Tibial nerve (tissue), 4 donors: ENCODE data around the gene HLA-E. TPM values are rescaled to one million over a fixed set of nuclear protein-coding genes. Genes with fewer than 3 reads are reported as not detected.
A peak's percentile ranks its signal among the peaks of the same experiment; 100 is the strongest.
"Not testable (repeated sequence)": the region's sequence is repeated elsewhere in the genome, so short reads cannot be mapped to it uniquely, and the experiment has no call there.

Source experiments
- DNase-seq, 2 donors: peaks; one replicate each; pipeline ENCODE4 v3.0.0-alpha.2; 2019; ENCODE audit warnings: low spot score in 2 of 2
- H3K27ac ChIP-seq, 4 donors: fragments of 200-600 bp; sonication (generic) in 3 of 4; one replicate each; pipeline ENCODE4 v1.5.1; 2017 to 2019; ENCODE audit warnings: mild to moderate bottlenecking in 1 of 4
- H3K27me3 ChIP-seq, 2 donors: fragments of 200-600 bp; sonication (generic) in 1 of 2; one replicate each; pipeline versions ENCODE4 v1.5.1 to v1.6.0; 2017 to 2019
- H3K36me3 ChIP-seq, 3 donors: fragments of 200-600 bp; sonication (generic); one replicate each; pipeline ENCODE4 v1.5.1; 2018 to 2019
- H3K4me1 ChIP-seq, 4 donors: fragments of 200-600 bp; sonication (generic) in 3 of 4; one replicate each; pipeline ENCODE4 v1.5.1; 2017 to 2019
- H3K4me3 ChIP-seq, 4 donors: fragments of 200-600 bp; sonication (generic) in 3 of 4; one replicate each; pipeline ENCODE4 v1.5.1; 2017 to 2019; ENCODE audit warnings: mild to moderate bottlenecking in 1 of 4, moderate library complexity in 1 of 4
- H3K9me3 ChIP-seq, 4 donors: fragments of 200-600 bp; sonication (generic) in 3 of 4; one replicate each; pipeline ENCODE4 v1.5.1; 2017 to 2019
- CTCF ChIP-seq, 5 experiments: fragments of 200-600 bp in 3 of 5; fragments of 450-650 bp in 2 of 5; sonication (generic) in 3 of 5; IDR thresholded peaks; one replicate each; pipeline ENCODE4 v1.5.1; 2016 to 2019; ENCODE audit warnings: antibody characterized with exemption in 5 of 5, mild to moderate bottlenecking in 3 of 5, moderate library complexity in 2 of 5
- EP300 ChIP-seq, 2 donors: sonication (generic); formaldehyde crosslinking; IDR thresholded peaks; one replicate each; pipeline ENCODE4 v1.6.1; 2017; ENCODE audit warnings: antibody characterized with exemption in 2 of 2, mild to moderate bottlenecking in 1 of 2
- POLR2A ChIP-seq, 2 donors: fragments of 450-650 bp; IDR thresholded peaks; one replicate each; pipeline ENCODE4 v1.6.1; 2017; ENCODE audit warnings: antibody characterized with exemption in 2 of 2, mild to moderate bottlenecking in 2 of 2, moderate library complexity in 2 of 2
- WGBS, 2 donors: methylation state at CpG; one replicate each; pipeline ENCODE4 v1.1.5; 2018; 5-methylcytosine and 5-hydroxymethylcytosine counted together
- total RNA-seq, 4 donors: library from RNA; depleted of rRNA; stranded (reverse); fragments of >200 nt; gene quantifications; one replicate each; pipeline ENCODE4 v1.1.0, GENCODE V29; 2016

Gene HLA-E
- total RNA-seq, 4 donors from 2014 or later = 483 to 900 (median 631) TPM

DNA sequence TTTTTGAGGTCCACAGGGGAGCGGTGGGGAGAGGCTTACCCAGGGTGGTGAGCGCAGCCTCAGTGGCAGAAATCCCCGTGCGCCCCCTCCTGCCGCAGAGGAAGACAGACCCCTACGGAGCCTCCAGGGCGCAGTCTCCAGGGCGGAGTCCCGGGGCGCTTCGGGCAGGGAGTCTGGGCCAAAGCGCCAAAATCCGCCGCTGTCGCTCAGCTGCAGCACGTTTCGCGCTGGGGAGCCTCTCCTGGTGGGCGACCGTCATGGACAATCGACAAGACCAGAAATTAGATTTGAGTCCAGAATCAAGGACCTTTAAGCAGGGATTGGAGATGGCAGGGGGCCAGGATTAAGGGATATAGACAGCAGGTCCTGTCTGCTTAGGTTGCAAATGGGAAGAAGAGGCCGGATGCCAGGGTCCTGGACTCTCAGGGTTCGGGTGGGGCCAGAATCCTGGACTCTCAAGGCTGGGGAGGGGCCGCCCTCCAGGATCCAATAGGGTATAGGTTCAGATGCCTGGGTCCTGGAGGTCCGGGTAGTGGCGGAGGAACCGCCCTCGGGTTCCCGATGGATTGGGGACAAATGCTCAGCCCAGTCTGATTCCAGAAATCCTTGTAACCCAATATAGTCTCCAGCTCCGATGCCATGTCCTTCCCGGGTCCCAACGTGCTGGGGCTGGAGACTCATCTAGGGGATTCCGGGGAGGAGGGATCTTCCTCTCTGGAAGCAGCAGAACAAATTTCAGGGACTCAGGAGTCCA, 7.9 kb upstream of the HLA-E start:
- TF ChIP-seq EP300 (IDR thresholded peaks at IDR 0.05) = no peak
- no peak for TF ChIP-seq CTCF (IDR thresholded peaks at IDR 0.05)
- TF ChIP-seq POLR2A (IDR thresholded peaks at IDR 0.05) = no peak
- H3K27me3 ChIP-seq = peaks cover 0 to 66% of the 10 kb centered on the region in 2 donors
- no peaks in the 10 kb centered on the region for H3K36me3 ChIP-seq
- peaks cover 0 to 9% (median 0%) of the 10 kb centered on the region in 4 donors for H3K9me3 ChIP-seq
- H3K27ac ChIP-seq = no peak overlapping the region
- 8 to 13% methylated on average over 27 to 29 of the region's 33 CpGs for WGBS, 2 donors
- H3K4me1 ChIP-seq = peaks cover 0 to 20% (median 2%) of the 10 kb centered on the region in 4 donors
- H3K4me3 ChIP-seq = no peak overlapping the region
- no peak for DNase-seq

DNA sequence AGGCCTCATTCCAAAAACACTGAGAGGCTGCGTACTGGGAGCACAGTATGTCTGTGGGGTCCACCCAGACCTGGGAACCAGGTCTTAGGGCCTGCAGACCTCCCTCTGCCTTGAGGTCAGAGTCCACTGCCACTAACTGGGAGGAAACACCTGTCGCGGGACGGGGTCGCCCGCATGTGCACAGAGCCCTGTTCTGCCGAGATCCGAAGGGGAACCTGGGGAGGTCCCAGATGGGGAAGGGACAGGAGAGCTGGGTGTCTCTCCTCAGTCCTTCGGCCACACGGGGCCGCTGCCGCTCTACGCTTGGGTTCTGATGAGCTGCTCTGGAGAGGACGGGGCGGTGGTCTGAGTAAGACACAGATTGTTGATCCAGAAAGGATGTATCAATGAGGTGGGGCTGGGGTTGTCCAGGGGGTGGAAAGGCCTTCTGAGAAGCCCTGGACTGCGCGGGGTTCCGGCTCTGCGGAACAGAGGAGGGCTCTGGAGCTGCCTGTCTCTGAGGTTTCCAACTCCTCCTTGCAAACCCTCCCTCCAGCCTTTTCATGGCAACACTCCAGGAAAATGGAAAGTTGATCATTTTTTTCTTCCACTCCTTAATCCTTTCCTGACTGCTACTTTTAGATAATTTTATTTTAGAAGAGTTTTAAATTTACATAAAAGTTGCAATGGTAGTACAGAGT, 7.2 kb upstream of the HLA-E start:
- peak; percentile 67 to 76 (median 67) for TF ChIP-seq CTCF (IDR thresholded peaks at IDR 0.05)
- not testable (repeated sequence) for H3K36me3 ChIP-seq, H3K27ac ChIP-seq, H3K4me3 ChIP-seq, H3K9me3 ChIP-seq
- peaks cover 0 to 59% of the 10 kb centered on the region in 2 donors for H3K27me3 ChIP-seq
- peaks cover 0 to 20% (median 2%) of the 10 kb centered on the region in 4 donors for H3K4me1 ChIP-seq
- DNase-seq = peak; percentile 34 to 71
- WGBS, 2 donors = 3 to 4% methylated on average over 14 to 19 of the region's 19 CpGs

GRCh38 chr6:30483677-30484279, 5.5 kb upstream of the HLA-E start:
- H3K27ac ChIP-seq = no peak overlapping the region
- no peaks in the 10 kb centered on the region for H3K36me3 ChIP-seq
- H3K9me3 ChIP-seq = no peaks in the 10 kb centered on the region
- H3K4me1 ChIP-seq = peaks cover 0 to 20% (median 2%) of the 10 kb centered on the region in 4 donors
- WGBS, 2 donors = 22 to 23% methylated on average over 7 of the region's 7 CpGs
- peaks cover 0 to 42% of the 10 kb centered on the region in 2 donors for H3K27me3 ChIP-seq
- DNase-seq = peak in 1 of 2 donors; percentile 88
- no peak overlapping the region for H3K4me3 ChIP-seq
- TF ChIP-seq CTCF (IDR thresholded peaks at IDR 0.05) (peak; percentile 39 to 80 (median 53)), EP300 (IDR thresholded peaks at IDR 0.05) (no peak)

DNA sequence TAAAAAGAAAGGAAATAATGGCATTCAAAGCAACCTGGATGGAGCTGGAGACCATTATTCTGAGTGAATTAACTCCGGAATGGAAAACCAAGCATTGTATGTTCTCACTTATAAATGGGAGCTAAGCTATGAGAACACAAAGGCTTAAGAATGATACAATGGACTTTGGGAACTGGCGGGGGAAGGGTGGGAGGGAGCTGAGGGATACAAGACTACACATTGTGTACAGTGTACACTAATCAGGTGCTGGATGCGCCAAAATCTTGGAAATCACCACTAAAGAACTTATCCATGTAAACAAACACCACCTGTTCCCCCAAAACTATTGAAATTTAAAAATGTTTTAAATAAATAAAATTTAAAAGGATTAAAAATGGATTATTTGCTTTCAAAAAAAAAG, 4.1 kb upstream of the HLA-E start:
- Histone ChIP-seq H3K4me3 (no peak overlapping the region), H3K36me3 (peaks cover 0 to 2% (median 0%) of the 10 kb centered on the region in 3 donors), H3K9me3 (no peaks in the 10 kb centered on the region), H3K27me3 (peaks cover 0 to 29% of the 10 kb centered on the region in 2 donors), H3K4me1 (peaks cover 0 to 25% (median 3%) of the 10 kb centered on the region in 4 donors), H3K27ac (peak overlapping the region in 1 of 4 donors; percentile 74)
- WGBS, 2 donors = 57 to 63% methylated on average over 3 of the region's 3 CpGs
- DNase-seq = no peak
- TF ChIP-seq EP300 (IDR thresholded peaks at IDR 0.05) = no peak
- no peak for TF ChIP-seq CTCF (IDR thresholded peaks at IDR 0.05)
- no peak for TF ChIP-seq POLR2A (IDR thresholded peaks at IDR 0.05)

GRCh38 chr6:30487926-30488325, 1.4 kb upstream of the HLA-E start:
- peaks cover 0 to 5% of the 10 kb centered on the region in 2 donors for H3K27me3 ChIP-seq
- 64 to 71% methylated on average over 9 of the region's 9 CpGs for WGBS, 2 donors
- H3K4me3 ChIP-seq = no peak overlapping the region
- H3K36me3 ChIP-seq = peaks cover 0 to 29% (median 4%) of the 10 kb centered on the region in 3 donors
- peaks cover 0 to 31% (median 15%) of the 10 kb centered on the region in 4 donors for H3K4me1 ChIP-seq
- no peak for DNase-seq
- H3K27ac ChIP-seq = peak overlapping the region in 2 of 4 donors; percentile 1 to 63
- no peaks in the 10 kb centered on the region for H3K9me3 ChIP-seq
- TF ChIP-seq CTCF (IDR thresholded peaks at IDR 0.05) = no peak

DNA sequence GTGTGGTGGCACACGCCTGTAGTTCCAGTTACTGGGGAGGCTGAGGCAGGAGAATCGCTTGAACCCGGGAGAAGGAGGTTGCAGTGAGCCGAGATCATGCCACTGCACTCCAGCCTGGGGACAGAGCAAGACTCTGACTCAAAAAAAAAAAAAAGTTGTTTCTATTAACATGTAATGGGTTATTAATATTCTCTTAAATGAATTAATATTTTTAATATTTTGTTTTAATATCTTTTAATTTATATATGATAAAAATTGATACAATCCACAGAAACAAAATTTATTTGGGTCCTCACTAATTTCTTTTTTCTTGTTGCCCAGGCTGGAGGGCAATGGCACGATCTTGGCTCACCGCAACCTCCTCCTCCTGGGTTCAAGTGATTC, 620 bp upstream of the HLA-E start:
- WGBS, 2 donors = 92% methylated on average over 6 of the region's 6 CpGs
- peaks cover 0 to 37% (median 4%) of the 10 kb centered on the region in 3 donors for H3K36me3 ChIP-seq
- peaks cover 0 to 31% (median 16%) of the 10 kb centered on the region in 4 donors for H3K4me1 ChIP-seq
- H3K9me3 ChIP-seq, DNase-seq, H3K27me3 ChIP-seq: not testable (repeated sequence)
- peak overlapping the region; percentile 86 to 99 (median 94) for H3K27ac ChIP-seq
- peak overlapping the region in 3 of 4 donors; percentile 40 to 90 (median 86) for H3K4me3 ChIP-seq
